ENCODE data around the gene UAP1L1. TPM values are rescaled to one million over a fixed set of nuclear protein-coding genes. Genes with fewer than 3 reads are reported as not detected.

Gene UAP1L1
- total RNA-seq, 1 donor from 2014 or later = 15.4 TPM

Other genes starting within 250 kb of the UAP1L1 start
- gene AJM1, start 235.0 kb upstream of the UAP1L1 start, total RNA-seq = 0.66 and 0.78 TPM in 2 replicates
- gene PHPT1, start 228.1 kb upstream of the UAP1L1 start, total RNA-seq = 150 and 171 TPM in 2 replicates
- gene MAMDC4, start 225.2 kb upstream of the UAP1L1 start, total RNA-seq = 0.86 and 2.1 TPM in 2 replicates
- 279 and 309 TPM in 2 replicates for gene EDF1, start 211.2 kb upstream of the UAP1L1 start, total RNA-seq
- 12.7 and 23.9 TPM in 2 replicates for gene TRAF2, start 191.0 kb upstream of the UAP1L1 start, total RNA-seq
- 171 and 182 TPM in 2 replicates for gene FBXW5, start 132.8 kb upstream of the UAP1L1 start, total RNA-seq
- gene C8G, start 132.3 kb upstream of the UAP1L1 start, total RNA-seq = 0.67 TPM in 1 of 2 replicates, not detected in the other
- not detected in 2 replicates for gene LCN12, start 125.2 kb upstream of the UAP1L1 start, total RNA-seq
- gene PTGDS, start 100.0 kb upstream of the UAP1L1 start, total RNA-seq = not detected in 2 replicates
- not detected in 2 replicates for gene LCNL1, start 94.5 kb upstream of the UAP1L1 start, total RNA-seq
- gene PAXX, start 85.1 kb upstream of the UAP1L1 start, total RNA-seq = 17.8 and 18.0 TPM in 2 replicates
- 0.33 and 0.46 TPM in 2 replicates for gene CLIC3, start 80.9 kb upstream of the UAP1L1 start, total RNA-seq
- 7.9 and 15.7 TPM in 2 replicates for gene ABCA2, start 49.3 kb upstream of the UAP1L1 start, total RNA-seq
- gene FUT7, start 45.4 kb upstream of the UAP1L1 start, total RNA-seq = not detected in 2 replicates
- 31.2 and 33.0 TPM in 2 replicates for gene NPDC1, start 31.3 kb upstream of the UAP1L1 start, total RNA-seq
- not detected in 2 replicates for gene ENTPD2, start 23.5 kb upstream of the UAP1L1 start, total RNA-seq
- 17.6 and 31.1 TPM in 2 replicates for gene SAPCD2, start 7.0 kb upstream of the UAP1L1 start, total RNA-seq
- 58.1 and 76.7 TPM in 2 replicates for gene MAN1B1, start 9.5 kb downstream of the UAP1L1 start, total RNA-seq
- 73.7 and 133 TPM in 2 replicates for gene DPP7, start 37.2 kb downstream of the UAP1L1 start, total RNA-seq
- 0.04 and 0.26 TPM in 2 replicates for gene GRIN1, start 61.6 kb downstream of the UAP1L1 start, total RNA-seq
- gene LRRC26, start 92.5 kb downstream of the UAP1L1 start, total RNA-seq = not detected in 2 replicates
- not detected in 2 replicates for gene TMEM210, start 94.5 kb downstream of the UAP1L1 start, total RNA-seq
- gene ANAPC2, start 111.0 kb downstream of the UAP1L1 start, total RNA-seq = 24.4 and 30.5 TPM in 2 replicates
- gene SSNA1, start 111.2 kb downstream of the UAP1L1 start, total RNA-seq = 107 and 115 TPM in 2 replicates
- 5.1 and 6.4 TPM in 2 replicates for gene TPRN, start 123.2 kb downstream of the UAP1L1 start, total RNA-seq
- 26.1 and 34.2 TPM in 2 replicates for gene TMEM203, start 128.1 kb downstream of the UAP1L1 start, total RNA-seq
- 3.5 and 4.2 TPM in 2 replicates for gene NDOR1, start 128.2 kb downstream of the UAP1L1 start, total RNA-seq
- gene RNF208, start 144.7 kb downstream of the UAP1L1 start, total RNA-seq = 0.07 and 0.33 TPM in 2 replicates
- gene CYSRT1, start 147.7 kb downstream of the UAP1L1 start, total RNA-seq = 0.11 and 0.46 TPM in 2 replicates
- gene RNF224, start 150.0 kb downstream of the UAP1L1 start, total RNA-seq = 0.07 TPM in 2 replicates
- not detected in 2 replicates for gene SLC34A3, start 153.4 kb downstream of the UAP1L1 start, total RNA-seq
- gene TUBB4B, start 163.8 kb downstream of the UAP1L1 start, total RNA-seq = 279 and 476 TPM in 2 replicates
- gene STPG3, start 173.8 kb downstream of the UAP1L1 start, total RNA-seq = not detected in 2 replicates
- 78.1 and 78.6 TPM in 2 replicates for gene NELFB, start 177.8 kb downstream of the UAP1L1 start, total RNA-seq
- 28.9 and 35.3 TPM in 2 replicates for gene TOR4A, start 200.2 kb downstream of the UAP1L1 start, total RNA-seq
- 14.0 and 16.0 TPM in 2 replicates for gene NRARP, start 224.8 kb downstream of the UAP1L1 start, total RNA-seq

Measured in pulmonary artery endothelial cell (primary cell).